Right cardiac atrium (tissue), 5 donors: ENCODE results near the gene ING5. TPM values are rescaled to one million over a fixed set of nuclear protein-coding genes. Genes with fewer than 3 reads are reported as not detected.
"Not testable (repeated sequence)": the region's sequence is repeated elsewhere in the genome, so short reads cannot be mapped to it uniquely, and the experiment has no call there.

Source experiments
- ATAC-seq, 2 donors: fragments of 200-7000 bp; cut with Tn5 transposase; one replicate each; pipeline versions ENCODE4 v1.8.0 to v1.9.1; 2020; ENCODE audit warnings: moderate library complexity in 2 of 2, mild to moderate bottlenecking in 1 of 2
- DNase-seq, 3 donors: peaks; one replicate each; pipeline ENCODE4 v3.0.0-alpha.2; 2020
- H3K27ac ChIP-seq: one replicate; pipeline ENCODE4 v1.5.1; 2013; ENCODE audit warnings: mild to moderate bottlenecking, low read length, control low read depth, moderate library complexity
- H3K27me3 ChIP-seq: one replicate; pipeline ENCODE4 v1.6.1; 2013; ENCODE audit not compliant: control insufficient read depth, insufficient read depth
- H3K4me1 ChIP-seq: one replicate; pipeline ENCODE4 v1.6.1; 2013; ENCODE audit warnings: low read length; ENCODE audit not compliant: control insufficient read depth, insufficient read depth
- H3K4me3 ChIP-seq: one replicate; pipeline ENCODE4 v1.5.1; 2013; ENCODE audit warnings: low read length, control low read depth
- H3K9me3 ChIP-seq: one replicate; pipeline ENCODE4 v1.6.1; 2013; ENCODE audit warnings: low read length; ENCODE audit not compliant: control insufficient read depth
- WGBS: extraction: QIAGEN DNeasy Blood & Tissue Kit; methylation state at CpG from one replicate; pipeline ENCODE4 v1.1.7; 2013; 5-methylcytosine and 5-hydroxymethylcytosine counted together
- intact Hi-C, 4 donors: fragments of 100-400 bp; cut with DNase I; formaldehyde crosslinking; loops; one replicate each; pipeline versions ENCODE4 v1.11.0 to v1.14.0; 2022 to 2023
- polyA plus RNA-seq: library from polyadenylated mRNA; stranded (reverse); fragments of 200-250 nt; gene quantifications from one replicate; pipeline ENCODE4 v1.2.3, GENCODE V29; 2013
- total RNA-seq, 4 donors: library from RNA; stranded (reverse); fragmentation: NEBNext Ultra II Directional; extraction: Animal tissue kit (Norgen Biotek cat#: 25700); gene quantifications; one replicate each; pipeline ENCODE4 v1.2.1, GENCODE V29; 2021
- donor health status: healthy with polysubstance abuse.
- donor health status: DM: no; HTN: yes; CAD: no.
- donor health status: DM: no; HTN: no; CAD: no.
- donor health status: DM: no; HTN: yes; CAD: no; lungs with severe emphysema.
- donor health status: DM: yes; HTN: yes; CAD: no.

ING5 gene
- total and polyA plus RNA-seq, 5 donors = 20.8 to 25.6 (median 21.0) TPM

DNA sequence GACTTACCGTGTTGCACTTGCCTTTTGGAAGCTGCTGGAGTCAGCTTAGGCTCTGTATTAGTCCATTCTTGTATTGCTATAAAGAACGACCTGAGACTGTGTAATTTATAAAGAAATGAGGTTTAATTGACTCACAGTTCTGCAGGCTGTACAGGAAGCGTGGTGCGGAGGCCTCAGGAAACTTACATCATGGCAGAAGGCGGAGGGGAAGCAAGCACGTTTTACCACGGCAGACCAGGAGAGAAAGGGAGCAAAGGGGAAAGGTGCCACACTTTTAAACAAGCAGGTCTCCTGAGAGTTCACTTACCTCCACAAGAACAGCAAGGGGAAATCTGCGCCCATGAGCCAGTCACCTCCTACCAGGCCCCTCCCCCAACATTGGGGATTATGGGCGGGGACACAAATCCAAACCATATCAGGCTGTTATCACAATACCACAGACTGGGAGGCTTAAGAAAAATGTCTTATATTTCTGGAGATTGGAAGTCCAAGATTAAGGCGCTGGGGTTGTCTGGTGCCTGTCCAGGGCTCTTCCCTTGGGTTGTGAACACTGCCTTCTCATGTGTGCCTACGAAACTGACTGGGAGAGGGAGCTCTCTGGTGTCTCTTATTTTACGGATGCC lies 28.9 kb downstream of the ING5 start:
- no peaks in the 10 kb centered on the region for H3K27me3 ChIP-seq
- H3K4me1 ChIP-seq = no peaks in the 10 kb centered on the region
- no peaks in the 10 kb centered on the region for H3K9me3 ChIP-seq
- ATAC-seq (no peak), DNase-seq (no peak)
- H3K4me3 ChIP-seq = no peak overlapping the region
- intact Hi-C loops = loop anchor here in 3 of 4 donors (10.0 kb wide), 1 partner anchor 144 kb away; no protein-coding TSS in a partner anchor
- H3K27ac ChIP-seq = no peak overlapping the region
- 80% methylated on average over 12 of the region's 12 CpGs for WGBS

DNA sequence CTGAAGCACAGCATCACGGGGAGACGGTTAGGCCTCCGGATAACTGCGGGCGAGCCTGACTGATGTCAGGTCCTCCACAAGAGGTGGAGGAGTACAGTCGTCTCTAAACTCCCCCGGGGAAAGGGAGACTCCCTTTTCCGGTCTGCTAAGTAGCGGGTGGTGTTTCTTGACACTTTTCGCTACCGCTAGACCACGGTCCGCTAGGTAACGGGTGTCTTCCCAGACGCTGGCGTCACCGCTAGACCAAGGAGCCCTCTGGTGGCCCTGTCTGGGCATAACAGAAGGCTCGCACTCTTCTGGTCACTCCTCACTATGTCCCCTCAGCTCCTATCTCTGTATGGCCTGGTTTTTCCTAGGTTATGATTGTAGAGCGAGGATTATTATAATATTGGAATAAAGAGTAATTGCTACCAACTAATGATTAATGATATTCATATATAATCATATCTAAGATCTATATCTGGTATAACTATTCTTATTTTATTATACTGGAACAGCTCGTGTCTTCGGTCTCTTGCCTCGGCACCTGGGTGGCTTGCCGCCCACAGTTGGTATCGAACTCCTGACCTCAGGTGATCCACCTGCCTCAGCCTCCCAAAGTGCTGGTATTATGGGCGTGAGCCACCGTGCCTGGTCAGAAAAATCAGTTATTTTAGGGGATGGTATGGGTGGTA lies 30.8 kb downstream of the ING5 start:
- peak; percentile 70 to 92 (median 82) for DNase-seq
- not testable (repeated sequence) for H3K9me3 ChIP-seq, H3K27ac ChIP-seq, H3K4me1 ChIP-seq, H3K27me3 ChIP-seq, ATAC-seq, H3K4me3 ChIP-seq
- intact Hi-C loops = loop anchor here in 3 of 4 donors (10.0 kb wide), 1 partner anchor 142 kb away; no protein-coding TSS in a partner anchor
- WGBS = 39% methylated on average over 25 of the region's 26 CpGs

DNA sequence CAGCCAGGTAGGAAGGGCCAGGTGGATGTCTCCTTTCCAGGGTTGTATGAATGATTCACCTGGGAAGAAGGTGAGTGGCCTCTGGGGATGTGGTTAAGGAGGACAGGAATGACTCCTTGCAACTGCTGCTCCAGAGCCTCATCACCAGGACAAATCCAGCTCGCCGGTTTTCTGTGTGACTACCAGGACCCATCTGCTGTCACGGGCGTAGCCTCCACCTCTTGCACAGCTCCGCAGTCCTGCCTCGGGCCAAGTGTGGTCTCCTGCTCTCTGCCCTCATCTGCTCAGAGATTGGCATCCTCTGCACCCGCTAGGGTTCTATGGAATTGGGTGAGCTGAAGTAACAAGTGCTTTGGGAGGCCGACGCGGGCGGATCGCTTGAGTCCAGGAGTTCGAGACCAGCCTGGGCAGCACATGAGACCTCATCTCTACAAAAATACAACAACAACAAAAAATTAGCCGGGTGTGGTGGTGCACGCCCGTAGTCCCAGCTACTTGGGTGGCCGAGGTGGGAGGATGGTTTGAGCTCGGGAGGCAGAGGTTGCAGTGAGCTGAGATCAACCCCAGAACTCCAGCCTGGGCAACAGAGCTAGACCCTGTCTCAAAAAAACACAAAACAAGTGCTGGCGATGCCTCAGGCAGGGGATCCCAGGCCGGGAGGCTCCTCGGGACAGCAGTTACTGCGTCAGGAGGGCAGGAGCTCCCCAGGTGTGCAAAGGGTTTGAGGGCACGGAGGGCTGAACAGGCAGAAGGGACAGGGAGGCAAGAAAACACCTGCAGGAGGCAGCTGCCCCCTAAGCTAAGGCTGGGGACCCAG lies 31.8 kb downstream of the ING5 start:
- Histone ChIP-seq H3K4me1 (no peaks in the 10 kb centered on the region), H3K27me3 (no peaks in the 10 kb centered on the region), H3K27ac (no peak overlapping the region), H3K9me3 (no peaks in the 10 kb centered on the region), H3K4me3 (peak overlapping the region; percentile 74)
- ATAC-seq = no peak
- intact Hi-C loops = loop anchor here in 3 of 4 donors (10.0 kb wide), 1 partner anchor 141 kb away; no protein-coding TSS in a partner anchor
- WGBS = 85% methylated on average over 23 of the region's 23 CpGs
- no peak for DNase-seq

DNA sequence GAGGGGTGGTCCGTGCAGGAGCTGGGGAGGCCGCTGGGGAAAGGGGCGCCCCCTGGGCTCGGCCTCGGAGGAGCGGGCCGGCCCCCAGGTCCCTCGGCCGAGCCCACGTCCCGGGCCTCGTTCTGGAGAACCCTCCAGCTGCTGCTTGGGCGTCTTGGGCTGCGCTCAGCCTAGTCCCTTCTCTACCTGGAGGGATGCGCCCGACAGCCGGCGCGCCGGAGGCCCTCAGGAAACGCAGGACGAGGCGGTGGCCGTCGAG lies 32.3 kb downstream of the ING5 start:
- Histone ChIP-seq H3K27me3 (no peaks in the 10 kb centered on the region), H3K4me3 (peak overlapping the region; percentile 74), H3K27ac (no peak overlapping the region), H3K9me3 (no peaks in the 10 kb centered on the region), H3K4me1 (no peaks in the 10 kb centered on the region)
- 3% methylated on average over 25 of the region's 25 CpGs for WGBS
- intact Hi-C loops = loop anchor here in 3 of 4 donors (10.0 kb wide), 1 partner anchor 141 kb away; no protein-coding TSS in a partner anchor
- DNase-seq (no peak), ATAC-seq (no peak)

DNA sequence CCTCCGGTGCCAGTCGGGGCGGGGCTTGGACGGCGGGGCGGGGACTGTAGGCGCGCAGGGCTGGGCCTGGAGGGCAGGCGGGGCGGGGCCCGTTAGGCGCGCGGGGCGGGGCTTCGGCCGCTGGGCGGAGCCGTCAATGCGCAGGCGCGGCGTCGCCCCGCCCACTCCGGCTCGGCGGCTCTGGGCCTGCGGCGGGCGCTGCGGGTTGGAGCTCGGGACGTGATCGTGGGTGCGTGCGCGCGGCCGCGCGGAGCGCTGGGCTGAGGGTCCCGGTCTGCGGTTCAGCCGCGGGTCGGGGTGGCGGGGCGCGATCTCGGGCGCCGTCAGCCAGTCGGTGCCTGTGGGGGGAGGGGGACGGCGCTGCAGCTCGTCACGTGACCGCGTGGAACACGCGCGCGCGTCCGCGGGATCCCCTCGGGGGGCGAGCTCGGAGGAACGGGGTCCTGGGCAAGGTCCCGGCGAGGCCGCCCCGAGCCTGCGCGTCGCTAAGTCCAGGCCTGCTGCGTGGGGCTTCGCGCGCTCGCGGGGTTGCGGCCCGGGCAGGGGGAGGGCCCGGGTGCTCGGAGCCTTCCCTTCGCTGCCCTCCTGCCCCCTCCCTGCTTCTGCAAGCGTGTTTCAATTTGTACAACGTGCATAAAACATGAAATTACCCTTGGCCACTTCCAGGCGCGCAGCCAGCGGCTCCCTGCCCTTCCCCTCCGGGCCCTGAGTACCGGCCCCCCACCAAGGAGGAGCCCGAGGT lies 32.8 kb downstream of the ING5 start, which contains the start of gene D2HGDH:
D2HGDH (plus strand) TSS at position 164 of the 742 bp plus-strand sequence. CDS start 595 bp downstream, outside the sequence.
- ATAC-seq = peak; percentile 91 to 95
- Histone ChIP-seq H3K27me3 (no peaks in the 10 kb centered on the region), H3K27ac (peak within 1 kb of the TSS; percentile 75), H3K4me3 (peak within 1 kb of the TSS; percentile 74), H3K4me1 (no peaks in the 10 kb centered on the region), H3K9me3 (no peaks in the 10 kb centered on the region)
- intact Hi-C loops = loop anchor here in 3 of 4 donors (10.0 kb wide), 1 partner anchor 140 kb away; no protein-coding TSS in a partner anchor
- peak; percentile 96 to 99 (median 98) for DNase-seq
- under 1% methylated on average over 98 of the region's 98 CpGs for WGBS

DNA sequence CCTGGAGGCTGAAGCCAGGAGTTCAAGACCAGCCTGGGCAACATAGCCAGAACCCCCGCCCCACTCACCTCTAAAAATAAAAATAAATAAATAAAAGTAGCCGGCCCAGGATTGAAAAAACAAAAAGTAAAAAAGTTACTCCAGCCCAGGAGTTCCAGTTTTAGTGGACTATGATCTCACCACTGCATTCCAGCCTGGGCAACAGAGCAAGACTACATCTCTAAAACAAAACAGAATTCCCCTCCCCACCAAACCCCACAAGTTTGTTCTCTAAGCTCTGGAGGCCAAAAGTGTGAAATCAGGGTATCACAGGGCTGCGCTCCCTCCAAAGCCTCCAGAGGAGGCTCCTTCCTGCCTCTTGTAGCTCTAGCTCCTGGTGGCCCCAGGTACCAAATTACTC lies 34.3 kb downstream of the ING5 start:
- no peaks in the 10 kb centered on the region for H3K9me3 ChIP-seq
- 91% methylated on average over 3 of the region's 3 CpGs for WGBS
- H3K27ac ChIP-seq = no peak overlapping the region
- no peak for ATAC-seq
- intact Hi-C loops = loop anchor here in 3 of 4 donors (10.0 kb wide), 1 partner anchor 139 kb away; no protein-coding TSS in a partner anchor
- DNase-seq = no peak
- H3K4me1 ChIP-seq = no peaks in the 10 kb centered on the region
- H3K4me3 ChIP-seq = no peak overlapping the region
- H3K27me3 ChIP-seq = no peaks in the 10 kb centered on the region

DNA sequence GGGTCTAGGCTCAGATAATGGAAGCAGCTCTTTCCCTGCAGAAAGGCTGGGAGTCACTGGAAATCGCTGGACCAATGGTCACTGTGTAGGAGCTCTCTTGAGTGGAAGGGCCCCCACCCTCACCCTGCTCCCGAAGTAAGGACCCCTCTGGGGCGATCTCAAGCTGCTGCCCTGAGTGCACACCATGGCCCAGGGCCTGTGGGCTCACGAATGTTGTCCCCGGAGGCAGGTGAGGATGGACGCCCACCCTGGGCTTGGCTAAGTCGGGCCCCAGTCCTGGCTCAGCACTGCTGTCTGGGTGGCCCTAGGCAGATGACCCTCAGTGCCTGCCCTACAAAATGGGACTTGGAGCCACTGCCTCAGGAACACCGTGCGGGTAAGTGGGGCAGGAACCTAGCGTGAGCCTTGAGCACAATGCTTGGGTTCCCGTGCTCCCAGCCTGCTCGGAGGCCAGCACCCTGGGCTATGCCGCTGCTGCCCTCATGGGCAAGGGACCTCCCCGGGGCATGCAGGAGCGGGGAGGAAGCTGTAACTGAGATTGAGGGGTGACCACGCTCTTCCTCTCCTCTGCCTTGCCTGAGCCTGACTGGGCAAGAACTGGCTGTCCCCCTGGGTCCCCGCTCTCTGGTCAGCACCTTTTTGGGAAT lies 36.3 kb downstream of the ING5 start:
- no peaks in the 10 kb centered on the region for H3K9me3 ChIP-seq
- DNase-seq (peak in 2 of 3 donors; percentile 25 to 51), ATAC-seq (no peak)
- H3K4me1 ChIP-seq = no peaks in the 10 kb centered on the region
- intact Hi-C loops = loop anchor here in 3 of 4 donors (10.0 kb wide), 1 partner anchor 137 kb away; no protein-coding TSS in a partner anchor
- H3K4me3 ChIP-seq = no peak overlapping the region
- no peaks in the 10 kb centered on the region for H3K27me3 ChIP-seq
- H3K27ac ChIP-seq = no peak overlapping the region
- 95% methylated on average over 17 of the region's 17 CpGs for WGBS

DNA sequence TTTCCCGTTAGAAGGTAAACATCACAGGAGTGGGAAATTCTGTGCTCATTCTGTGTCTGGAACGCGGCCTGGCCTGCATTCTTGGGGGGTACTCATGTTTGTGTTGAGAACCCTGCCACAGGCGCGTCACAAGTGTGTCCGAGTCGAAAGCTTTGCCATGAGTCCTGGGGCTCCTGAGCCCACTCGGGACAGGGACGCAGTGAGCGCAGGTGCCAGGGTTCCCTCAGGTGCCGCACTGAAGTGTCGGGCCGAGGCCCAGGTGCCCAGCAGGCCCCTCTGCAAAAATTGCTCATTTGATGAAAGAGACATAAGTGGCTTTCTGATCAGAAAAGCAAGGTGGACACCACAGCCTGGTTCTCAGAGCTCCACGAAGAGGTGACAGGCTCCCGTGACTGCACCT lies 37.3 kb downstream of the ING5 start:
- Histone ChIP-seq H3K9me3 (no peaks in the 10 kb centered on the region), H3K27ac (no peak overlapping the region), H3K4me3 (no peak overlapping the region), H3K4me1 (no peaks in the 10 kb centered on the region), H3K27me3 (no peaks in the 10 kb centered on the region)
- no peak for ATAC-seq
- DNase-seq = peak in 1 of 3 donors; percentile 30
- 95% methylated on average over 15 of the region's 15 CpGs for WGBS
- intact Hi-C loops = loop anchor here in 3 of 4 donors (10.0 kb wide), 1 partner anchor 136 kb away; no protein-coding TSS in a partner anchor

DNA sequence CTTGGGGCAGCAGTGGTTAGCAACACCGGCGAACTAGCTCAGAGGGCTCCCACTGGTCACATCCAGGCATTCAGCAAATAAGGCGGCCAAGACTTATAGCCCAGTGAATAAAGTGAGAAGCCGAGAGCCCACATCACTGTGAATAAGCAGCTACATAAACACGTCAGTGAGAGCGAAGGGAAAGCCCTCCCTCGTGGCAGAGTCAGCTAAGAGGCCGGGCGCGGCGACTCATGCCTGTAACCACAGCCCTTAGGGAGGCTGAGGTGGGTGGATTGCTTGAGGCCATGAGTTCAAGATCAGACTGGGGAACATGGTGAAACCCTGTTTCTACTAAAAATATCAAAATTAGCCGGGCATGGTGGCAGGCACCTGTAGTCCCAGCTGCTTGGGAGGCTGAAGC lies 37.8 kb downstream of the ING5 start:
- DNase-seq (peak in 1 of 3 donors; percentile 12), ATAC-seq (no peak)
- Histone ChIP-seq H3K27ac (no peak overlapping the region), H3K4me1 (no peaks in the 10 kb centered on the region), H3K9me3 (no peaks in the 10 kb centered on the region), H3K4me3 (no peak overlapping the region), H3K27me3 (no peaks in the 10 kb centered on the region)
- 93% methylated on average over 12 of the region's 12 CpGs for WGBS
- intact Hi-C loops = loop anchor here in 3 of 4 donors (10.0 kb wide), 1 partner anchor 135 kb away; no protein-coding TSS in a partner anchor

DNA sequence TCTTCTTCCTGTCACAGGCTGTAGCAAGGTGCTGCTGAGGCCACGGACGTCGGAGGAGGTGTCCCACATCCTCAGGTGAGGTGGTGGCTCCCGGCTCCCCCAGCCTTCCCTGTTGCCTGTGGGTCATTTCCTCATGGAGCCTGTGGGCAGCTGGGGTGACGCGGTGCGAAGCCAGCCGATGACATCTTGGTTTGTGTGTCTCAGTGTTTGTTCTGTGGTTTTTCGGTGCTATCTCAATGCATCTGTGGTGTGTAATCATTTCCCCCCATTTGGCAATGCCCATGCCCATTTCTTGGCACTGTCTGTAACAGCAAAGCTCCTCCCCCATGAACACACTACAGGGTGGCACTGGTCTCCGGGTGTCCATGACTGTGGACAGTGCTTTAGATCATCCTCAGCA lies 39.2 kb downstream of the ING5 start:
- DNase-seq (peak in 1 of 3 donors; percentile 37), ATAC-seq (no peak)
- 79% methylated on average over 10 of the region's 10 CpGs for WGBS
- H3K4me3 ChIP-seq = no peak overlapping the region
- intact Hi-C loops = no loop called here
- H3K4me1 ChIP-seq = no peaks in the 10 kb centered on the region
- no peaks in the 10 kb centered on the region for H3K9me3 ChIP-seq
- no peaks in the 10 kb centered on the region for H3K27me3 ChIP-seq
- H3K27ac ChIP-seq = no peak overlapping the region
